ENCODE data around the gene PTH2. TPM values are rescaled to one million over a fixed set of nuclear protein-coding genes. Genes with fewer than 3 reads are reported as not detected.
A peak's percentile ranks its signal among the peaks of the same experiment; 100 is the strongest.

The PTH2 gene
- total RNA-seq, 2 experiments from 2014 or later: not detected

DNA sequence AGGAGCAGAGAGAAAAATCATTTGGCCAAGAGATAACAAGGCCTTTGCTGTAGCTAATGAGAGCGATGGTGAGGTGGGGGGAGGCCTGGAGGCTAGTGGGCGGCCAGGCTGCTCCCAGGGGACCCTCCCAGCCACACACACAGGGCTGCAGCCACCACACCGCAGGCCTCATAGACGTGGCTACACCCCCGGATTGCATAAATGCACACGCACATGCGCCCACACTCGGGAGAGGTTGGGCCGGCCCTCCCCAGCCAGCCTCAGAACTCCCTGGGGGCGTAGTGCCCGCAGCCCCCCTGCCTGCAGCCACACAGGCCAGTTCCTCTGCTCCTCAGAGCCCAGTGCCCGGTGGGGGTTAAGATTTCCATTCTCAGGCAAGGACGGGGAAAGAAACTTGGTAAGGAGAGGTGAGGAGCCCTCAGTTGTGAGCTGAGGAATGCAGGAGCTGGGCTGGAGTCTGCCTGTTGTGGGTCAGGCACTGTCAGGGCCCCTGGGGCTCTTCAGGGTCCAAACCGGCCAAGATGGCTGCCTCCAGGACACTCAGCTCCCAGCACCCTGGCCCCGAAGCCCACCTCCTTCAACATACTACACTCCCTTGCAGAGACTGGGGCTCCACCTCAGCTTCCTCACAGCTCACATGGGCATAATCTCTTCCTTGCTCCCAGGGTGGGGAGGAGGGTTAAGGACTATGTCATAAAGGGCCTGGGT is 8.0 kb downstream of the PTH2 start:
- H3K27me3 Mint-ChIP-seq: peaks cover 25% of the 10 kb centered on the region
- H3K27ac Mint-ChIP-seq: no peak overlapping the region
- no peaks in the 10 kb centered on the region for H3K36me3 Mint-ChIP-seq
- H3K9me3 Mint-ChIP-seq: no peaks in the 10 kb centered on the region
- no peak overlapping the region for H3K4me3 Mint-ChIP-seq
- peaks cover 10% of the 10 kb centered on the region for H3K4me1 Mint-ChIP-seq
- no peak for DNase-seq

DNA sequence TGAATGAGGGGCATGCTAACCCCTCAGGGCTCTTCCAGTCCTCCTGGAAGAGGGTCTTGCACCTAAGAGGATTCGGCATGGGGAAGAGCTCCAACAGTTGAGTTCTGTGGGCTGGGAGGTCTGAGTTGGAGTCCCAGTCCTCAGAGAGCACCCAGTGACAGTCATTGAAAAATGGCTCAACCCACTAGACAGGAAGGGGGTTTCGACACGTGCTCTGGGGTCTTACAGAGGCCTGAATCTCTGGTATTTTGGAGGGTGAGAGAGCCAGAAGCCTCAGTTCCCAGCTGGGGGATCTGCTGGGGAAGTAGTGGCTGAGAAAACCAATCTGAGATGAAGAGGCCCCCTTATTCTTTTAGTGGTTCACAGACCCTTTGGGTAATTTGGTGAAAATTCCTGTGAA is 9.0 kb downstream of the PTH2 start:
- H3K27ac Mint-ChIP-seq: no peak overlapping the region
- DNase-seq: no peak
- H3K36me3 Mint-ChIP-seq: no peaks in the 10 kb centered on the region
- H3K4me1 Mint-ChIP-seq: peaks cover 20% of the 10 kb centered on the region
- H3K4me3 Mint-ChIP-seq: no peak overlapping the region
- no peaks in the 10 kb centered on the region for H3K9me3 Mint-ChIP-seq
- peaks cover 15% of the 10 kb centered on the region for H3K27me3 Mint-ChIP-seq

DNA sequence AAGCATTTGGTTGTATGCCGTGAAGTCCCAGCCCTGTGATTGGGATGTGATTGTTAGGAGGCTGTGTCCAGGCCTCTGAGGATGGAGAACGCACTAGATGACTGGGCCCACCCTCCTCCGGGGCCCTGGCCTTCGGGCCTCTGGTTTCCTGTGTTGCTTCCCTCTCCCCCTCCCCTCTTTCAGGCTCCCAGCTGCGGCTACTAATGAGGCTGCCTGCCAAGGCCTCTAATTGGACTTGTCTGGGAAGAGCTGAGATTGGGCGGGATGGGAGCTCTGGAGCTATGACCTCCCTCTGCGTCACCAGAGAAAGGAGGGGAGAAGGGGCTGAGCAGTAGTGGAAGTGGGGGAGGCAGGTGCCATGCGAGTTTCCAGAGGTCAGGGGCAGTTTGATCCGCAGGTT is 9.9 kb downstream of the PTH2 start:
- no peak overlapping the region for H3K27ac Mint-ChIP-seq

DNA sequence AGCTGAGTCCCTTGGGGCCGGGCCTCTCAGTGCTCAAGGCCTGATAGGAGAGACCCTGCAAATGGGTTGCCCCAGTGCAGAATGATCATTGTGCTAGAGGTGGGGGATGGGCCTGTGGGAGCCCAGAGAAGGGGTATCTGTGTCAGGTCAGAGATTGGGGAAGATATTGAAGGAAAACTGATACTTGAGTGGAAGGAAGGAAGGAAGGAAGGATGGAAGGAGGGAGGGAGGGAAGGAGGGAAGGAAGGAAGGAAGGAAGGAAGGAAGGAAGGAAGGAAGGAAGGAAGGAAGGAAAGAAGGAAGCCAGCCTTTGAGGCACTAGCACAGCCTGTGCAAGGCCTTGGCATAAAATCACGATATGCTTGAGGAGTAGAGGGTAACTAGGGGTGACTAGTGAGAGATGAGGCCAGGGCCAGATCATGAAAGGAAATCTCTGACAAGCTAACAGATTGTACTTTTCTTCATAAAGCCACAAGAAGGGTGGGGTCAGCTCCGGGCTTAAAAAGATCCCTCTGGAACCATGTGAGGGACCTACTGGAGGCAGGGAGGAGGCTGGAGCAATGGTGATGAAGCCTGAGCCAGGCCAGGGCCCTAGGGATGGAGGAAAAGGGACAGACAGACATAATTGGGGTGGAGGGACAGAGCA is 11.4 kb downstream of the PTH2 start:
- H3K4me3 Mint-ChIP-seq: no peak overlapping the region
- H3K9me3 Mint-ChIP-seq: no peaks in the 10 kb centered on the region
- H3K27ac Mint-ChIP-seq: no peak overlapping the region
- DNase-seq: no peak
- H3K36me3 Mint-ChIP-seq: no peaks in the 10 kb centered on the region
- H3K4me1 Mint-ChIP-seq: peaks cover 40% of the 10 kb centered on the region
- H3K27me3 Mint-ChIP-seq: peaks cover 4% of the 10 kb centered on the region

More for the DNA sequence above, 9.9 kb downstream of the PTH2 start:
- H3K9me3 Mint-ChIP-seq: no peaks in the 10 kb centered on the region
- peaks cover 7% of the 10 kb centered on the region for H3K27me3 Mint-ChIP-seq
- H3K4me1 Mint-ChIP-seq: peaks cover 30% of the 10 kb centered on the region
- H3K36me3 Mint-ChIP-seq: no peaks in the 10 kb centered on the region
- no peak for DNase-seq
- H3K4me3 Mint-ChIP-seq: no peak overlapping the region

DNA sequence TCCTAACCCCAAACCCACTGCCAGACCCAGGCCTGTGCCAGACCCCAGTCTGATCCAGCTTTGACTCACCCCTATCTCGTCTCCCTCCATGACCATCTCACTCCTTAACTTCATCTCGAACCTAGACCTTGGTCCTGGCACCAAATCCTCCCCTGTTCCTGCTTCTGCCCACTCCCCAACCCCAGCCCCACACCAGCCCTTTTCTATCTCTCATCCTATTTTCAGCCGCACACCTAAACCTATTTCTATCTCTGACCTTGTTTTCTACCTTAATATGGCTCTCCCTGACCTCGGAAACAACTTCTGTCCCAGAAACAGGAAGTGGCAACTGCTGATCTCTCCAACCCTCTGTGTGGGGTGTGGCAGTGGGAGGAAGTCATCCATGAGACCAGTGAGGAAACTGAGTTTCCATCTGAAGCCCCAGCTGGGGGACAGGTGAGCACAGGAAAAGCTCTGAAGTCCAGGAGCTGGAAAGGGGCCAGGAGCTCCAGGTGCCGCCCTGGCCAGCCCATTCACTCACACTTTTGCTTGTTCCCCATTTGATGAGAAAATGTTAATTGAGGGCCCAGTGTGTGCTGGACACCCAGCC is 13.7 kb downstream of the PTH2 start:
- Mint-ChIP-seq H3K4me3 (peak overlapping the region; percentile 44), H3K4me1 (peaks cover 41% of the 10 kb centered on the region), H3K27ac (peak overlapping the region; percentile 54), H3K9me3 (no peaks in the 10 kb centered on the region), H3K27me3 (peaks cover 4% of the 10 kb centered on the region), H3K36me3 (no peaks in the 10 kb centered on the region)
- DNase-seq: no peak

DNA sequence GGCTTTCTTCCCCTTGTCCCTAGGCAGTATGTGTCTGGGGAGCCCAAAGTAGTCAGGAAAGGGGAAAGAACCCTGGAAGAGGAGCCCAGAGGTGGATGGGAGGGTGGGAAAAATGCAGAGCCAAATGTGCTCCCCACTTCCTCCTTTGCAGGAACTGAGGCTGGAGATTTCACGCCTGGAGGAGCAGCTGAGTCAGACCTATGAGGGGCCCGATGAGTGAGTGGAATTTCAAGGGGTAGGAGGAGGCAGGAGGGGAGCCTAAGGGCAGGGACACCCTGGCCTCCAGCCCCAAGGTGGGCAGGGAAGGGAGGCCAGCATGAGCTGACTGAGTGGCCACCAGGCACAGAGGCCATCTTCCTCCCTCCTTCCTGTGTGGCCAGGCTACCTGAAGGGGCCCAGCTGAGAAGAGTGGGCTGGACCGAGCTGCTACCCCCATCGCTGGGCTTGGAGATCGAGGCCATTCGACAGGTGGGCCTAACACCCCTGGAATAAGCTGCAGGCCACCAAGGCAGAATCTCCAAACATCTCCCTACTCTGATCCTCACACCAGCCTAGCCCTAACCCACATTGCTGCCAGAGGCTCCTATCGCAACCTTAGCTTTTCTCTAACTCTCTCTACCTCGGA is 14.3 kb downstream of the PTH2 start:
- peaks cover 41% of the 10 kb centered on the region for H3K4me1 Mint-ChIP-seq
- no peak for DNase-seq
- peak overlapping the region; percentile 44 for H3K4me3 Mint-ChIP-seq
- no peaks in the 10 kb centered on the region for H3K9me3 Mint-ChIP-seq
- H3K36me3 Mint-ChIP-seq: no peaks in the 10 kb centered on the region
- H3K27me3 Mint-ChIP-seq: peaks cover 4% of the 10 kb centered on the region
- peak overlapping the region; percentile 54 for H3K27ac Mint-ChIP-seq

DNA sequence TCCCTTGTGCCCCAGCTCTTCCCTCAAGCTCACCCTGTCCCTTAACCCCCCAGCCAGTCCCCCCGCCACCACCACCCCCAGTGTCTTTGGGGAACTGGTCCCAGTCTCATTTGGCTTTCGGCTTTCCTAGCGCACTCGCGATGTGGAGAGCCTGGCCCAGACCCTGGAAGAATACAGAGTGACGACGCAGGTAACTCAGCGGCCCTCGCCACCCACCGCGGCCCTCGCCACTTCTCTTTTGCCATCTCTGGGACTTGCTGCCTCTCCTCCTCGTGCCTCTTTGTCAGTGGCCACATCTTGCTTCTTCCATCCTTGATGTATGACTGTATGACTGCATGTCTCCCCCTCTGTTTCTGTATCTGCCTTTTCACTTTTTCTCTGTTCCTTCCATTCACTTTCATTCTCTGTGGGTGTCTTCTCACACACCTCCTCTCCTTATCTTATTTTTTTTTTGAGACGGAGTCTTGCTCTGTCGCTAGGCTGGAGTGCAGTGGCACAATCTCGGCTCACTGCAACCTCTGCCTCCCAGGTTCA is 15.7 kb downstream of the PTH2 start:
- H3K36me3 Mint-ChIP-seq: no peaks in the 10 kb centered on the region
- no peak overlapping the region for H3K4me3 Mint-ChIP-seq
- H3K9me3 Mint-ChIP-seq: no peaks in the 10 kb centered on the region
- H3K4me1 Mint-ChIP-seq: peaks cover 44% of the 10 kb centered on the region
- no peak for DNase-seq
- no peak overlapping the region for H3K27ac Mint-ChIP-seq
- peaks cover 4% of the 10 kb centered on the region for H3K27me3 Mint-ChIP-seq

DNA sequence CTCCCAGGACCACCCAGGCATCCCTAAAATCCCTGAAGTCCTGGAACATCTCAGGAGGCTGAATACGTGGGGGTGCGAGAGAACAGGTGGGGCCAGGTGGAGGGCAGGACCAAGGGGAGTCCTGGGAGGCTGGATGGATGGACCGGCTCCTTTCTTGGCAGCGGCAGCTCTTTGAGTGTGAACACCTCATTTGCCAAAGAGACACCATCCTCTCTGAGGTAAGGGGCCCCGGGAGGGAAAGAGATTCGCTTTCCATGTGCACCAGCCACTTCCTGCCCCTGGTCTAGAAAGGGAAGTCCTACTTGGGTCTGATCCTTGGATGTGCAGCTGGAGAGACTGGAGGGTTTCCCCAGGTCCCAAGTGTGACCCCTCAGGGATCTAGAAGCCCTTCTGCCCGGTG is 16.2 kb downstream of the PTH2 start:
- Mint-ChIP-seq H3K4me3 (no peak overlapping the region), H3K27ac (no peak overlapping the region), H3K9me3 (no peaks in the 10 kb centered on the region), H3K36me3 (no peaks in the 10 kb centered on the region), H3K4me1 (peaks cover 42% of the 10 kb centered on the region), H3K27me3 (peaks cover 4% of the 10 kb centered on the region)
- no peak for DNase-seq

DNA sequence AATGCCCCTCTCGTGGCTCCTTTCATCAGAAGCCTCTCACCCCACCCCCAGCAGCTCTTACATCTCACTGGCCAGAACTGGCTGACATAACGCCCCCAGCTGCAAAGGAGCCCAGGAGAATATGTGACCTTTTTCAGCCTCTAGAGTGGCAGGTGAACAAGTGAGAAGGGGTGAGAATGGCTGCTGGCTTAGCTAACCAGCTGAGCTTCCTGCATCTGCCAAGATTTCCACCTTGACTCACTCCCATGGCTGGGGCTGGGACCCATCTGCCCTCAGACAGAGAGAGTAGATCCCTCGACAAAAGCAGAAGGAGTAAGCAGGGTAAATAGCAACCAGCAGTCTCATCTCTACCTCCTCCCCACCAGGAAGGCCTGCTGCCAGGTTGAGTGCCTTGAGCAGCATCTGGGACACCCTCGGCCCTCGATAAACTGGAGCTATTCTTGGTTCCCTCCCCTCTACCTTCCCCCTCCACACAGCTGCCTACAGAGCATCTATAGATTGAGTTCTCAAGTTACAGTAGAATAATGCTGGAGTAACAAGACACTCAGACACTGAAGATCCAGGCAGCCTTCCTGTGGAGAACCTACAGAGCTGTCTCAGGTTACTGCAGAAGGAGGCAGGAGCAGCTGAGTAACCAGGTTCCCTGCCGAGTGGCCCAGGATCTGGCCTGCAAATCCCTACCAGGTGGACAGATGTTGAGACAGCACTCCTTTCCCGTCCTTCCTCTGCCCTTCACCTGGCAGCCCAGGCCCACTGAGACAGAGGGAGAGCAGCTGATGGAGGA is 19.6 kb downstream of the PTH2 start:
- peaks cover 21% of the 10 kb centered on the region for H3K4me1 Mint-ChIP-seq
- no peaks in the 10 kb centered on the region for H3K9me3 Mint-ChIP-seq
- peaks cover 4% of the 10 kb centered on the region for H3K27me3 Mint-ChIP-seq
- DNase-seq: no peak
- H3K4me3 Mint-ChIP-seq: no peak overlapping the region
- no peak overlapping the region for H3K27ac Mint-ChIP-seq
- H3K36me3 Mint-ChIP-seq: no peaks in the 10 kb centered on the region

DNA sequence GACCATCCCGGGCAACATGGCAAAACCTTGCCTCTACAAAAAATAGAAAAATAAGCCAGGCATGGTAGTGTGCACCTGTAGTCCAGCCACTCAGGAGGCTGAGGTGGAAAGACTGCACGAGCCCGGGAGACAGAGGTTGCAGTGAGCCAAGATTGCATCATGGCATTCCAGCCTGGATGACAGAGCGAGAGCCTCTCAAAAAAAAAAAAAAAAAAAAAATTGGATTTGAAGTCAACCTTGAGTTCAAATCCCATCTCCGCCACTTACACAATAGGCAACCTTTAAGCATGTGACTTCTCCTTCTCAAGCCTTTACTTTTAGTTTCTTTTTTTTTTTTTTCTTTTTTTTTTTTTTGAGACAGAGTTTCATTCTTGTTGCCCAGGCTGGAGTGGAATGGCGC is 23.2 kb downstream of the PTH2 start:
- Mint-ChIP-seq H3K9me3 (no peaks in the 10 kb centered on the region), H3K4me3 (no peak overlapping the region), H3K36me3 (no peaks in the 10 kb centered on the region), H3K27ac (no peak overlapping the region), H3K4me1 (peaks cover 15% of the 10 kb centered on the region), H3K27me3 (no peaks in the 10 kb centered on the region)
- DNase-seq: no peak

DNA sequence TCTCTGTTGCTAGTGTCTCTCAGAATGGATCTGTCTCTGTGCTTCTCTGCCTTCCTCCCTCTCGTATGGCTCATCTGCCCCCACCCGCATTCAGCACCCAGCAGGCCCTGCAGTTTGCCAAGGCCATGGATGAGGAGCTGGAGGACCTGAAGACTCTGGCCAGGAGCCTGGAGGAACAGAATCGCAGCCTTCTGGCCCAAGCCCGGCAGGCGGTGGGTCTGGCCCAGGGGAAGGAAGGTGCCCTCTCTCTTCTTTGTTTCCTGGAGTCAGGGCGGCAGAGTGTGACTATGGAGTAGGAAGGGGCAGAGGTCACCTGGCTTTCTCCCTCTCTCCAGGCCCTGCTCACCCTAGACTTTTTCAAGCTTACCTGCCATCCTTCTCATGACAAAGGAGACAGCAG is 24.3 kb downstream of the PTH2 start:
- no peaks in the 10 kb centered on the region for H3K9me3 Mint-ChIP-seq
- H3K4me3 Mint-ChIP-seq: no peak overlapping the region
- peaks cover 15% of the 10 kb centered on the region for H3K4me1 Mint-ChIP-seq
- no peaks in the 10 kb centered on the region for H3K36me3 Mint-ChIP-seq
- no peaks in the 10 kb centered on the region for H3K27me3 Mint-ChIP-seq
- no peak for DNase-seq
- no peak overlapping the region for H3K27ac Mint-ChIP-seq

DNA sequence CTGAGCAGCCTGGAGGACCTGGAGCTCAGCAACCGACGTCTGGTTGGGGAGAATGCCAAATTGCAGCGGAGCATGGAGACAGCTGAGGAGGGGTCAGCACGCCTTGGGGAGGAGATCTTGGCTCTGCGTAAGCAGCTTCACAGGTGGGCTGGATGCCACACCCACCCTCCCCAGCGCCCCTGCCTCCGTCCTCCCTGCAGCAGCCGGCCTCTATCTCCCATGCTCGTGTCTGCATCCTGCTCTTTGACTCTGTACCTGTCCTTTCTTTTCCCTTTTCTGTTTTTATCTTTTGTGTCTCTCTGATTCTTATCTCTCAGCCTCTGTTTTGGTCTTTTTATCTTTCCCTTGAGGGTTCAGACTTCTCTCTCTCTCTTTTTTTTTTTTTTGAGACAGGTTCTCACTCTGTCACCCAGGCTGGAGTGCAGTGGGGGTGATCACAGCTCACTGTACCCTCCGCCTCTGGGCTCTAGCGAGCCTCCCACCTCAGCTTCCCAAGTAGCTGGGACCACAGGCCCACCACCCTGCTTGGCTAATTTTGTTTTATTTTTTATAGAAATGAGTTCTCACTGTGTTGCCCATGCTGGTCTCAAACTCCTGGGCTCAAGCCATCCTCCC is 25.1 kb downstream of the PTH2 start:
- no peaks in the 10 kb centered on the region for H3K27me3 Mint-ChIP-seq
- no peak overlapping the region for H3K27ac Mint-ChIP-seq
- peaks cover 12% of the 10 kb centered on the region for H3K4me1 Mint-ChIP-seq
- H3K36me3 Mint-ChIP-seq: no peaks in the 10 kb centered on the region
- DNase-seq: no peak
- H3K9me3 Mint-ChIP-seq: no peaks in the 10 kb centered on the region
- no peak overlapping the region for H3K4me3 Mint-ChIP-seq

DNA sequence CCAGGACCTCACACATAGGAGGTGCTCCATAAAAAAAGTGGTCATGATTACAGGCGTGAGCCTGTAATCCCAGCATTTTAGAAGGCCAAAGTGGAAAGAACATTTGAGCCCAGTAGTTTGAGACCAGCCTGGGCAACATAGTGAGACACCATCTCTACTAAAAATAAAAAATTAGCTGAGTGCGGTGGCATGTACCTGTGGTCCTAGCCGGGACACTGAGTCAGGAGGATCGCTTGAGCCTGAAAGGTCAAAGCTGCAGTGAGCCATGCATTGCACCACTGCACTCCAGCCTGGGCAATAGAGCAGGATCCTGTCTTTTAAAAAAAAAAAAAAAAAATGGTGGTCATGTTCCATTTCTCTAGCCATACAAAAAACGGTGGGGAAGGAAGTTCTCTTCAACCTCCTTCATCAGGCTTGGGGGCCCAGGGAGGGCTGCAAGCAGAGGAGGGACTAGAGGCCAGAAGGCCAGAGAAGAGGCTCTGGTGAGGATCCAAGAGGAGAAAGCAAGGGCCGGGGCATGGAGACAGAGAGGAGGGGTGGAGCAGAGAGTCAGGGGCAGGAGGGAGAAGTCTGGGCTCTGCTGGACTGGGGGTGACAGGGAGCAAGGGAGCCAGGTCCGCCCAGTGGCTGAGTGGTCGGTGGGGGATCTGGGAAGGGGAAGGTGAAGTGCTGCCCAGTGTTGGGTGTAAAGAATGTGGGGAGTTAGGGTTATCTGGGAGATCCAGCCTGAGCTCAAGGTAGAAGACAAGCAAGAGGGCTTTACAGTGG is 26.3 kb downstream of the PTH2 start:
- no peak overlapping the region for H3K27ac Mint-ChIP-seq
- H3K27me3 Mint-ChIP-seq: peaks cover 3% of the 10 kb centered on the region
- DNase-seq: no peak
- H3K36me3 Mint-ChIP-seq: no peaks in the 10 kb centered on the region
- H3K4me1 Mint-ChIP-seq: peaks cover 18% of the 10 kb centered on the region
- no peak overlapping the region for H3K4me3 Mint-ChIP-seq
- H3K9me3 Mint-ChIP-seq: no peaks in the 10 kb centered on the region
